ENCODE measurements around the gene TNFRSF17.

The TNFRSF17 gene

DNA sequence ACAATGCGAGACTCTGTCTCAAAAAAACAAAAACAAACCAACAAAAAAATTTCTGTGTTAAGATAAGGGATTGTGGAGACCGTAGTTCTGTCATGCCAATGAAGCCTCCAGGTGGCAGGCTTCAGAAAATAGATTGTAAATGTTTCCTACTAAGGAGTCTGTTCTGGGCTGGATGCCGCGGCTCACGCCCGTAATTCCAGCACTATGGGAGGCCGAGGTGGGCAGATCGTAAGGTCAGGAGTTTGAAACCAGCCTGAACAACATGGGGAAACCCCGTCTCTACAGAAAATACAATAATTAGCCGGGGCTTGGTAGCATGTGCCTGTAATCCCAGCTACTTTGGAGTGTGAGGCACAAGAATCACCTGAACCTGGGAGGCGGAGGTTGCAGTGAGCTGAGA lies 7.1 kb downstream of the TNFRSF17 start:
- DNase-seq: no peak

DNA sequence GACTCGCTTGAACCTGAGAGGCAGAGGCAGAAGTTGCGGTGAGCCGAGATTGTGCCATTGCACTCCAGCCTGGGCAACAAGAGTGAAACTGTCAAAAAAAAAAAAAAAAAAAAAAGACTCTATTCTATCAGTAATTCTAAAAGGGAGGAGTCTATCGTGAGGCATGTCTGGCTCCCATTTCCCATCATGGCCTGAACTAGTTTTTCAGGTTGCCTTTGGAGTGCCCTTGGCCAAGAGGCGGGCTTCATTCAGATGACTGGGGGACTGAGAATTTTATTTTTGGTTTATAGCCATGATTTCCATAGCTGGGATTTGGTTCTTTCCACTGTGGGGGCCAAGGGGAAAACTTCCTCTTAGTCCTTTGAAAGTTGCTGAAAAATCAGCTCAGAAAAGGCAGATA lies 8.1 kb downstream of the TNFRSF17 start:
- DNase-seq: no peak

DNA sequence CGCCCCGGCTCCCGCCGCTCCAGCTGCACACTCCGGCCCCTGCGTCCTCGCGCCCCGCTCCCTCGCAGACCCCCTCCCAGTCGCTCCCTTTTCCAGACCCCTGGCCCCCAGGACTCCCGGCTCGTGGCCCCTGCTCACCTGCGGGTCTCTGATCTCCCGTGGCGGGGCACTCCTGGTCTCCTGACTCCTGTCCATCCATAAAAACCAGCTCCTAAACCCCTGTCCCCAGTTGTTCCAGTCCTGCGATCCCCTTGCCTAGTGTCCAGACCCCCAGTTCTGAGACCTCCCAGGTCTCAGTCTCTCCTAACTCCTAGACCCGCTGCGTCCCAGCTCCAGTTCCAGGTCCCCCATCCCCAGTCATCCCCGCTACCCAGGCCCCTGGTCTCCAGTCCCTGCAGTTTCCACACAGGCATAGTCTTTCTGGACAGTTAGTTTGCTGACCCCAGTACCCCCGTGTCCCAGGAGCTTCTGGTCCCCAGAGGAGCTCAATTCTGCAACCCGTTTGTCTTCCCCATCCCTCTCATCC lies 11.9 kb downstream of the TNFRSF17 start:
- no peak for DNase-seq

DNA sequence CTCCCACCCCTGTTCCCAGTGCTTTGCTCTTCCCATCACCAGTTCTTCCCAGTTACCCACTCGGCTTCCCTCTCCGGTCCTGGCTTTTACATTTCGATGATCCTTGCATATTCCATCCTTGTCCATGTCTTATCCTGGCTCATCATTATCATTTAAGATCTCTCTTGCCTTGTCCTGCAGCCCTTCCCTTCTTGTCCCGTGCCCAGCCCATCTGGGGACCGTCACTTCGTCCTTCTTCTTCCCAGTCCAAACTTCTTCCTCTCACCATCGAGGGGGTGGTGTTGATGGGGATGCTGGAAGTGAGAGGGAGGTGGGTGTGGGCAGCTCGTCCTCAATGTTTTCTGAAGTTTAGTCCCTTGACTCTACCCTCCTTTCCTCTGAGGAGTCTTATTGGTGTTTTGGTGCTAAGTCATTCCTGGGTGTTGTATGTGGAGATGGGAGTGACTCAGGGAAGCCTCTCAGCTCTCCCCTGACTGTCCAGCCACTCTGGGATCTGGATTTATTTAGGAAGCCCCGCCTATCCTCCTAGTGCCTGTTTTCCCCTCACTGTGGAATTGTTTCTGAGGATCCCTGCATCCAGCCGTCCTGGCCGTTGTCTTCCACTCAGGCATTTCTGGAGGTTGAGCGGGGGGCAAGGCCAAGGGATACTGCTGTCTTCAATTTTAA lies 12.5 kb downstream of the TNFRSF17 start:
- no peak for DNase-seq

DNA sequence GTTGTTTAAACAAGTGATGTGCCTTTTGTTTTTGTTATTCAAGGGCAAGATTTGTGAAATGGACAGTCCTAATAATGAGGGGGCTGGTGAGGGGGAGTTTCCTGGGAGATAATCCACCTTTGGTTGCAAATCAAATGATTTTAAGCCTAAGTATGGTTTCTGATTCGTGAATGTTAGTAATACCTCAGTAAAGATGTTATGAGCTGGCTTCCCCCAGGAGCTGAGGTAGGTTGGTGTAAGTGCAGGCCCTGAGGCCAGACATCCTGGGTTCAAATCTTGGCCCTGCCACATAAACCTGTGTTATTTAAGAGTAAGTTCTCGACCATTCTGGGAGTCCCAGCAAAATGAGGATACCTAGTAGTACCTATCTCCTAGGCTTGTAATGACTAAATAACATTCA lies 13.1 kb downstream of the TNFRSF17 start:
- DNase-seq: no peak

DNA sequence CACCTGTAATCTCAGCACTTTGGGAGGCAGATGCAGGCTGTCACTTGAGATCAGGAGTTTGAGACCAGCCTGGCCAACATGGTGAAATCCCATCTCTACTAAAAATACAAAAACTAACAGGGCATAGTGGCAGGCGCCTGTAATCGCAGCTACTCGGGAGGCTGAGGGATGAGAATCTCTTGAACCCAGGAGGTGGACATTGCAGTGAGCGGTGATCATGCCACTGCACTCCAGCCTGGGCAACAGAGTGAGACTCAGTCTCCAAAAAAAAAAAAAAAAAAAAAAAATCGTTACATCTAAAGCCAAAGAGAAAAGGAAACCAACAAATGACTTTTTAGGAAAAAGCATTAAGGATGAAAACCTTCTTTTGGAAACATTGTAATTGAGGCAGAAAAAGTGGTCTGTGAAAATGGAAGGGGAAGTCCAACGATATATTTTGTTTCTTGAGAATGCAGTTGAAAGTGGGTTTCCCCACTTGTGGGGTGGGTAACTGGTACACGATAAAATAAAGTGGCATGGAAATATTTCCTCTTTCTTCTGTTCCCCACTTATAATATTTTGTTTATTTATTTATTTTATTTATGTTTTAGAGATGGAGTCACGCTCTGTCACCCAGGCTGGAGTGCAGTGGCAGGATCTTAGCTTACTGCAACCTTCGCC lies 14.1 kb downstream of the TNFRSF17 start:
- DNase-seq: no peak

DNA sequence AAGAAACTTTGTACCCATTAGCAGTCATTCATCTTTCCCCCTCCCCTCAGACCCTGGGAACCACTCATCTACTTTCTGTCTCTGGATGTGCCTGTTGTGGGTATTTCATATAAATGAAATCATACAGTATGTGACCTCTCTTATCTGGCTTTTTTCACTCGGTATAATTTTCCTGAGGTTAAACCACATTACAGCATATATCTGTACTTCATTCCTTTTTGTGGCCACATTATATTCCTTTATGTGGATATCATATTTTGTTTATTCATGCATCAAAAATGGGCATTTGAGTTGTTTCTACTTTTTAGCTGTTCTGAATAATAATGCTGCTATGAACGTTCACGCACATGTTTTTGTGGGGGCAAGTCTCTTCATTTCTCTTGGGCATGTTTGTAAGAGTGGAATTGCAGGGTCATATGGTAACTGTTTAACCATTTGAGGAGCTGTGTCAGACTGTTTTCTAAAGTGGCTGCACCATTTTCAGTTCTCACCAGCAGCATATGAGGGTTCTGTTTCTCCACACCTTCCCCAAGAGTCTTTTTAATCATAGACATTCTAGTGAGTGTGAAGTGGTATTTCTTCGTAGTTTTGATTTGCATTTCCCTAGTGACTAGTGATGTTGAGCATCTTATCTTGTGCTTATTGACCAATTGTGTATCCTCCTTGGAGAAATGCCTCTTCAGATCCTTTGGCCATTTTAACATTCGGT lies 15.3 kb downstream of the TNFRSF17 start:
- DNase-seq: no peak

DNA sequence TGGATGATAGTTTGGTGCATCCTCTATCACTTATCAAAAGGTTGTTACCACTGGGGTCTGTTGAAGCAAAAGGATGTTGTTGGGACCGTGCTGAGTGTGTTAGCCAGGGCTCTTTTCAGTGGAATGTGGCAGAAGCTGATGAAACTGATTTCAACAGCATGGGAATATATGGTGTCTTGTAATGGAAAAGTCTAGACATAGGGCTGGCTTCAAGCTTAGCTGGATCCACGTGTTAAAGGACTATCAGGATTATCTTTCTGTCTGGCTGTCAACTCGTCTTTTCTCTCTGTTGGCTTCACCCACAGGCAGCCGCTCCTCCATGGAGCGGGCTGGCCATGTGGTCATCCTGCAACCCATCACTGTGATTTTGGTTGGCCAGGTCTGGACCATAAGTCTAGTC lies 20.2 kb downstream of the TNFRSF17 start:
- no peak for DNase-seq

DNA sequence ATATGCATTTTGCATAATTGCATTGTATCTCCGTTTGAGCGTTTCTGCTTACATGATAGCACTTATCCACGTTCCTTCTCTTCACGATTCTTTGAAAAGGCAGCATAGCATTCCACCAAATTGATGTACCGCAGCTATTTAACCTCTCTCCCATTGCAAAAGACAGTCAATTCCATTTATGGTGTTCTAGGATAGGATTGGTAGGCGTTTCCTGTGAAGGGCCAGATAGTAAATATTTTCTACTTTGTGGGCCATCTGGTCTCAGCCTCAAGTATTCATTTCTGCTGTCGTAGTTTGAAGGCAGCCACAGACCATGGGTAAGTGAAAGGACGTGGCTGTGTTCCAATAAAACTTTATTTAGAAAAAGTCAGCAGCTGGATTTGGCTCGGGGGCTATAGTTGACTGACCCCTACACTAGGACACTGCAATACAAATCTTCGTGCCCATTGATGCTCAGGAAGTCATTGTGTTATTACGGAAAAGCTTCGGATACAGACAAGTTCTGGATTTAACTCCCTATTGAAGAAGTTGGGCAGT lies 21.6 kb downstream of the TNFRSF17 start:
- no peak for DNase-seq

DNA sequence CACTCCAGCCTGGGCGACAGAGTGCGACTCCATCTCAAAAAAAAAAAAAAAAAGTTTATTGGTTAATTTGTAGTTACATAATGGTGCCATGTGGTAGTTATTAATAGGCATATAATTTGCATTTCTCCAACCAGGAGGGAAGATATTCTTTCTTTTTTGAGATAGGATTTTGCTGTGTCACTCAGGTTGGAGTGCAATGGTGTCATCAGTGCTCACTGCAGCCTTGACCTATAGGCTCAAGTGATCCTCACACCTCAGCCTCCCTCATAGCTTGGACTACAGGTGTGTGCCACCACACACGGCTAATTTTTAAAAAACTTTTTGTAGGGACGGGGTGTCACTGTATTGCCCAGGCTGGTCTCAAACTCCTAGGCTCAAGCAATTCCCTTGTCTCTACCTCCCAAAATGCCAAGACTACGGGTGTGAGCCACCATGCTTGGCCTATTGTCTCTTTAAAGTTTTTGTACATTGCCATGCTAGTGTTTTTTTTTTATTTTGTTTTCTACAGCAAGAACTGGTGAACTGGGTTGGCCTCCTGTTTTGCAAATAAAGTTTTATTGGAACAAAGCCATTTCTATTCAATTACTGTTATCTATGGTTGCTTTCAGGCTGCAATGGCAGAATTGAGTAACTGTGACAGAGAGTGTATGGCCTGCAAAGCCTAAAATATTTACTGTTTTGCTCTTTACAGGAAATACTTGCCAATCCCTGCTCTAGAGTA lies 23.4 kb downstream of the TNFRSF17 start:
- DNase-seq: no peak

DNA sequence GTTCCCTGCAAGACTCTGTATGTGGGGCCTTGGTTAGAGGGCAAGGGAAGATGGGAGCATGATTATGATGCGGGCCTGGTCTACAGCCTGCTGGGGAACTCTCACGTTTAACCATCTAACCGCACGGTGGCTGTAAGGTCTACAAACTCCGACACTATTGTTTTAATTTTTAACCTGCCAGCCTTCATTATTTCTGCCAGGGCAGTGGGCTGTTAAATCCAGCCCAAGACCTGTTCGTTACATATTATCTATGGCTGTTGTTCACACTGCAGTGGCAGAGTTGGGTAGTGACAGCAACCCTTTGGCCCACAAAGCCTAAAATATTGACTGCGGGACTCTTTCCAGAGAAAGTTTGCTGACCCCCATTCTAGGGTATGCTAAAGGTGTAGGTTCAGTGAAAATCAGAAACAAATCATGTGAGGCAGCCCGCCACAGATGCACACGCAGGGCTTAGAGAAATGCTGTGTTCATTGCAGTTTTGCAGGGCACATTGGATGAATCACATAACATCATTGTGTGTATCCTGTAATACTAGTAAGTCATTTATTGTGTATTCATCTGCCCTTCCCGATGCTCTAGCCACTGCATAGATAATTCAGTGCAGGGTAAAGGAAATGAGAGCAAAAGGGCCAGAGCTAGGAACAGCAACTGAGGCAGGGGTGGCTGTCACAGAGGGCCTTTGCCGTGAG lies 25.8 kb downstream of the TNFRSF17 start:
- DNase-seq: no peak

DNA sequence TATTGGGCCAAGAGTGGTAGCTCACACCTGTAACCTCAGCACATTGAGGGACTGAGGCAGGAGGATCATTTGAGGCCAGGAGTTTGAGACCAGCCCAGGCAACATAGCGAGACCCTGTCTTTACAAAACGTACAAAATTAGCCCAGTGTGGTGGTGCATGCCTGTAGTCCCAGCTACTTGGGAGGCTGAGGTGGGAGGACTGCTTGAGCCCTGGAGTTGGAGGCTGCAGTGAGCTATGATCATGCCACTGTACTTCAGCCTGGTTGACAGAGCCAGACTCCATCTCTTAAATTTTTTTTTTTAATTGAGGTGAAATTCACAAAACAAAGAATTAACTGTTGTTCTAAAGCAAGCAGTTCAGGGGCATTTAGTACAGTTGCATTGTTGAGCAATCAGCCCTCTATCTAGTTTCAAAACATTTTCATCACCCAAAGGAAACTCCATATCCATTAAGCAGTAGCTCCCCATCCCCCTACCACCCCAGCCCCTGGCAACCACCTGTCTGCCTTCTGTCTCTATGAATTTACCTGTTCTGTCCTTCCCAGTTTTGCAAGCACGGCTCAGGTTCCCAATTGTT lies 27.1 kb downstream of the TNFRSF17 start:
- no peak for DNase-seq

DNA sequence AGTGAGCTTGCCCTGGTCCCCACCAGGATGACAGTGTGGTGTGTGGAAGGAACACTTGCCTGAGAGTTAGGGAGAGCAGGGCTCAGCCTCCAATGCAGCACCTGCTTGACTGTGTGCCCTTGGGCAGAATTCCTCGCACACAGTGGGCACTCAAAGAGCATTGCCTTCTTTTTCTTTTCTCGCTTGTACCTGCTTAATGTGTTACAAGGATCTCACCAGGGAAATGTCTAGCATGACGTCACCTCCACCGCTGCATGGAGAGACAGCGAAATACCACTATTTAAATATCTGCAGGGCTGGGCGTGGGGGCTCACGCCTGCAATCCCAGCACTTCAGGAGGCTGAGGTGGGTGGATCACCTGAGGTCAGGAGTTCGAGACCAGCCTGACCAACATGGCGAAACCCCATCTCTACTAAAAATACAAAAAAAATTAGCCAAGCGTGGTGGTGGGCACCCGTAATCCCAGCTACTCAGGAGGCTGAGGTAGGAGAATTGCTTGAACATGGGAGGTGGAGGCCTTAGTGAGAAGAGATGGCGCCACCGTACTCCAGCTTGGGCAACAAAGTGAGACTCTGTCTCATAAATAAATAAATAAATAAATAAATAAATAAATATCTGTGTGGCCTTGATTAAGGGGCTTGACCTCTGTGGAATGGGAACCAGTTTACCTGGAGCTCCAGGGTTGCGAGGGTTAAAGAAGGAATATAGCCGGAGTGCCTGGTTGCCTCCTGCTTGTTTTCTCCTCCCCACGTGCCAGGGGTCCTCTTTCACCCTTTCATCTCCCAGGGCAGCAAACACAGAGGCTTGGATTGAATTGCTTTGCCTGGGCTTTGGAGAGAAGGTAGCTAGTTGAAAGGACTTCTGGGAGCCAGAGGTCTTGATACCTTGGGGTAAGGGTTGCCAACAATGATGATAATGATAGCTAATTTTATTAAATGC lies 27.8 kb downstream of the TNFRSF17 start:
- no peak for DNase-seq

DNA sequence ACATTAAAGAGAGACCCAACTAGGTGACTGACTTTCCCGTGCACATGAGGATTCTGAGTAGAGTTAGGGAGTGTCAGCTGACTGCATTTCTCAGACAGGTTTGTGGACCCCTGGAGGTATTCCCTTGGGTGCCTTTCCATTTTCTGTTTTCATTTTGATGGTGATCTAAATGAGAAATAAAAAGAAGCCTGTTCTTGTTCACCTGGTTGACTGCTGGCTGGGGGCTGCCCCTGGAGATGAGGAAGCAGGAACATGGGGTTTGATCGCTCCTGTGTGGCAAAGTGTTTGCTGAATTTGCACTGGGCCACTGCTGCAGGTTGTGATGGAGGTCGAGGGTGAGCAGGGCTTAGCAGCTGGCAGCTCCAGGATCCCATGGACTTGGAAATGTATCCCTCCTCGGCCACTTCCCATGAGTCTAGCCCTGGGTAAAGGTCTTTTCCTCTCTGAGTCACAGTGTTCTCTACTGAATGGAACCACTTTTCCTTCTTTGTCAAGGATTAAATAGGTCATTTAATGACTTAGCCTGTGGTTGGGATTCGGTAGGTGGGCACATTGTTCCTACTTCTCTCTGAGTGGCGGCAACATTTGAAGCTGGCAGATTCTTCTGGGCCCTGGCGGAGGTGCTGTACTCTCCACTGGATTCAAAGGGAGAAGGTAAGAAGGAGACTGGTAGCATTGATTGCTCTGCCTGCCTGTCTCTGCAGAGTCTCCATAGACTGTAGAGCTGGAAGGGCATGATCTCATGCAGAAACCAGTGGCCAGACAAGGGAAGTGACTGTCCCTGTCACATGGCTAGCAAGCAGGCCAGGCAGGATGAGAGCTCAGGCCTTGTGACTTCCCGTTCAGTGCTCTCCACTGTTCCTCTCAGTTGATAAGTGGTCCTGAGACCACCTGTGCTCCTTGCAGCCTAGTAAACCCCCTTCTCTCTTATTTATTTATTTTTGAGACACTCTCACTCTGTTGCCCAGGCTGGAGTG lies 29.4 kb downstream of the TNFRSF17 start:
- DNase-seq: no peak

DNA sequence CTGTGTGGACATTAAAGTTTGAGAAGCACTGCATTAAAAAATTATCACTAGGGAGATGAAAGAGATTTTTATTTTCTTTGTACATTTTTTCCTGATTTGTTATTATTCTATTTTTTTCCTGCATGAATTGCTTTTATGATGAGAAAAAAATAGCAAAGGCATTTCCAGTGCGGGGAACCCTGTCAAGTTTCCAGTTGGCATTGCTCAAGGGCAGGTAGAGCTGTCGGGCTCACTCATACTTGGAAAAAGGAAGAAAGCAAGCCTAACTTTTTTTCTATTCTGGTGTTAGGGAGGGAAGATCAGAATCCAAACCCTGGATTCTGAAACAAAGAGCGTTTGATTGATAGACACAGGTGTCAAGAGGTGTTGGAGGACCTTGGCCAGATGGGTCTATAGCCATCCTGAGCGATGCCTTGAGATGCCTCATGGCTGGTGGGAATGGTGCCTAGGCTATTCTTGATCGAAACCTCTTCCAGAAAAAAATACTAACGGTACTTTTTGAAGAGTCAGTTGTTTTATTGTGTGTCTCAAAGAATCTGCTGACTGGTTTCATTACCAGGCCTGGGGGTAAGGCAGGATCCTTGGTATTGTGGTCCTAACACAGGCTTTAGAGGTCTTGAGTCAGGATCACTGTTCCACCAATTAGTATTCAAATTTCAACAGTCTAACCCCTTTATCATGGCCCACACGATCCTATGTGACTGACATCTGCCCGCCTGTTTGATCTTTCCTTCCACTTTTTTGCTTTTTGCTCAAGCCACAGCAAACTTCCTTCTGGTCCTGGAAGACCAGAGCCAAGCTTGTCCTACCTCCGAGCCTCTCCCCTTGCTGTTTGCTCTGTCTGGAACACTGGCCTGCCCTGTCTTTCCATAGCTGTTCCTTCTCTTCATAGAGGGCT lies 31.7 kb downstream of the TNFRSF17 start:
- no peak for DNase-seq

DNA sequence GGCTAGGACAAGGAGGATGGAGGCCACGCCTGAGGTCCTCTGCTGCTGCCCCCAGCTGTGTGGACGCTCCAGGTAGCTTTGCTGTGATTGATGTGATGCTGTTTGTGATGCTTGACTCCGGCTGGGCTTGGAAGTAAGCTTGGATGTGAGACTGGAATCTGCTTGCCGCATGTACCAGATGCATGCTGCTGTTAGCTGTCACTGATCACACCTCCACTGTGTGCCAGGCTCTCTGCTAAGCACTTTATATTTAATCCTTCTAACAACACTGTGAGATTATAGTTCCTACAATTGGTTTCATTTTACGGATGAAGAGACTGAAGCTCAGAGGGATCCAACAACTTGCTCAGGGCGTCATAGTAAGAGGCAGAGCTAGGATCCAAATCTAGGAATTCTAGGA lies 35.0 kb downstream of the TNFRSF17 start:
- DNase-seq: no peak

DNA sequence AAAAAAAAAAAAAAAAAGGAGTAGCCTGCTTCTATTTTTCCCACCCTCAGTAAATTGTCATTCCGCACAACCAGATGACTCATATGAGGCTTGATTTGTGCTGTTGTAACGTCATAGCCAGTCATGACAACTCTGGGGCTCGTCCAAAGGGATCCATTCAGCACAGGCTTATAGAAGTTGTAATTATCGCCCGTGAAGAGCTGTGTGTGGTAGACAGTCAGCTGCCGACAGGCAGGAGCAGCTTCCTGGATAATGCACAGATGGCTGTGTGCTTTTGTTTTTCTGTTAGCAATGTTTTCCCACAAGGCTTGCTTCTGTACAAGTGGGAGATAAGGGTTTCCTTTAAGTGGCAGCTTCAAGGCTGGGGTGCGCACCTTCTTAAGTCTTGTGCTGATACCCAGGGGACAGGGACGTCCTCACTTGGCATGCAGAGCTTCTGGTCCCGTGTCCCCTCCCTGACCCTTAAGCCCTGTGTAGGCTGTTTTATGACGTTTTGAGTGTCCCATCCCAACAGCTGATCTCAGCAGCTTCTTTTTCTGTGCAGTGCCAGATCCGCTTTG lies 37.5 kb downstream of the TNFRSF17 start:
- DNase-seq: no peak

DNA sequence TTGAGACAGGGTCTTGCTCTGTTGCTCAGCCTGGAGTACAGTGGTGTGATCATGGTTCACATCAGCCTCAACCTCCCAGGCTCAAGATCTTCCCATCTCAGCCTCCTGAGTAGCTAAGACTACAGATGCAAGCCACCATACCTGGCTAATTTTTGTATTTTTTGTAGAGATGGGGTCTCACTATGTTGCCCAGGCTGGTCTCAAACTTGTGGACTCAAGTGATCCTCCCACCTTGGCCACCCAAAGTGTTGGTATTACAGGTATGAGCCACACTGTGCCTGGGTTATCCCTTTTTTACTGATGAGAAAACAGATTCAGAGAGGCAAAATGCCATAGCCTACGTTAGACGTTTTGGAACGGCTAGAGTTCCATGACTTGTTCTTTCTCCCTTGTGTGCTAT lies 41.6 kb downstream of the TNFRSF17 start:
- DNase-seq: no peak
